Stimulated activated naive CD8-positive, alpha-beta T cell treated with anti-CD3 and anti-CD28 coated beads, Interleukin-15, Interleukin-2, amounts not matched to agents 100 ng/mL and 50 ng/mL, for 24 hours (primary cell): ENCODE results near the gene ASAP3.
"Not testable (repeated sequence)": the region's sequence is repeated elsewhere in the genome, so short reads cannot be mapped to it uniquely, and the experiment has no call there.

ENCODE experiments used
- H3K27ac Mint-ChIP-seq: one replicate; pipeline ENCODE4 v1.8.0; 2021; ENCODE audit warnings: mild to moderate bottlenecking, mixed read lengths
- H3K27me3 Mint-ChIP-seq: one replicate; pipeline ENCODE4 v1.8.0; 2021; ENCODE audit warnings: mixed read lengths
- H3K36me3 Mint-ChIP-seq: one replicate; pipeline ENCODE4 v1.8.0; 2021; ENCODE audit warnings: low read depth, mixed read lengths
- H3K4me1 Mint-ChIP-seq: one replicate; pipeline ENCODE4 v1.8.0; 2021; ENCODE audit warnings: low read depth, mixed read lengths
- H3K4me3 Mint-ChIP-seq: one replicate; pipeline ENCODE4 v1.8.0; 2021; ENCODE audit warnings: mild to moderate bottlenecking, mixed read lengths
- H3K9me3 Mint-ChIP-seq: one replicate; pipeline ENCODE4 v1.8.0; 2021; ENCODE audit warnings: mixed read lengths

The ASAP3 gene

DNA sequence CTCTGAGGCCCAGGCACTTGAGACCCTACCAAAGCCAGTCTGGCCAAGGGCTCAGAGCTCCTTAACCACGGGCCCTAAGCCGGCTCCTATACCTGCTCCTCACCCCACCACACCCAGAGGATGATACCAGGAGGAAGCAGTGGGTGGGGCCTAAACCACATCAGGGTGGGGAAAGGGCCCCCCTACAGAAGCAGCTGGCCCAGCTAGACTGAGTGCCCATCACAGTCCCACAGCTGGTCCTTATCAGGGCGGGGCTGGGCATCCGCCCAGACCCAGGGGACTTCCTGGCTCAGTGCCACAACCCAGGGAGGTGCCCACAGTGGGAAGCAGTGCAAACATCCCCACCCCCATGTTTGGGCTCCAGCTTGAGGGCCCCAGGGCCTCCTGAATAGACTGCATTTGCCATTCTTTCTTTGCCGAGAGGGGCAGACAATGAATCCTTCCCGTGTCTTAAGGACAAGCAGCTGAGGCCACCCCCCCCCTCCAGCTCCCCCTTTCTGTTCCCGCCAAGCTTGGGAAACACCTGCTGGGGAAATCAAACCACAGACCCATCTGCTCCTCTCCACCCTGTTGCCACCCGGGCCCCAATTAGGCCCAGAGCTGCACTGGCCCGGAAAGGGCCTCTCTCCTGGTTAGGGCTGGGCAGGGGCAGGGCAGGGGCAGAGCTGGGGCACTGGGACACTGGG lies 40.9 kb upstream of the ASAP3 start:
- peaks cover 75% of the 10 kb centered on the region for H3K4me1 Mint-ChIP-seq
- H3K9me3 Mint-ChIP-seq: no peaks in the 10 kb centered on the region
- peaks cover 21% of the 10 kb centered on the region for H3K36me3 Mint-ChIP-seq
- H3K27ac Mint-ChIP-seq: peak overlapping the region; percentile 68
- H3K27me3 Mint-ChIP-seq: no peaks in the 10 kb centered on the region
- H3K4me3 Mint-ChIP-seq: no peak overlapping the region

DNA sequence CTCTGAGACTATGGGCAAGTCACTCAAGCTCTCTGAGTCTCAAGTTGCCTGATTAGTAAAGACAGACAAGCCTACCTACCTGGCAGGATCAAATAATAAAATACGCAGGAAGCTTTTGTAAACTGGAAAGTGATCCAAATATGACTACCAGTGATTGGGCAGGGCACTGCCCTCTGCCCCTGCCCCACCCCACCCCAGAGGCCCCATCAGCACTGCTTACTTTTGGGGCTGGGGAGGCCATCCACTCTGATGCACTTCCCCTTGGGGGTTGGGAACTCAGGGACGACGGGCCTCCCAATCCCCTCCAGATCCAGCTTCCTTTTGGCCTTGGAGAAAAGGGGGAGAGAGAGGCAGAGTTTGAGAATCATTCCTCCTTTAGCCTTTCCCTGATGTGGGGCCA lies 40.2 kb upstream of the ASAP3 start:
- Mint-ChIP-seq H3K36me3 (peaks cover 22% of the 10 kb centered on the region), H3K4me3 (no peak overlapping the region), H3K27me3 (no peaks in the 10 kb centered on the region), H3K9me3 (no peaks in the 10 kb centered on the region), H3K27ac (no peak overlapping the region), H3K4me1 (peaks cover 68% of the 10 kb centered on the region)

- no peak overlapping the region for H3K4me3 Mint-ChIP-seq
- H3K9me3 Mint-ChIP-seq: no peaks in the 10 kb centered on the region
- H3K27ac Mint-ChIP-seq: no peak overlapping the region
- no peaks in the 10 kb centered on the region for H3K27me3 Mint-ChIP-seq
- H3K4me1 Mint-ChIP-seq: peaks cover 51% of the 10 kb centered on the region
- peaks cover 31% of the 10 kb centered on the region for H3K36me3 Mint-ChIP-seq
Measured at GRCh38 chr1:23522244-23522982, 38.4 kb upstream of the ASAP3 start.

GRCh38 chr1:23521588-23521987 lies 37.6 kb upstream of the ASAP3 start:
- no peak overlapping the region for H3K4me3 Mint-ChIP-seq
- peaks cover 37% of the 10 kb centered on the region for H3K36me3 Mint-ChIP-seq
- no peak overlapping the region for H3K27ac Mint-ChIP-seq
- peaks cover 42% of the 10 kb centered on the region for H3K4me1 Mint-ChIP-seq
- H3K27me3 Mint-ChIP-seq: no peaks in the 10 kb centered on the region
- H3K9me3 Mint-ChIP-seq: no peaks in the 10 kb centered on the region

- Mint-ChIP-seq H3K27ac (no peak overlapping the region), H3K36me3 (peaks cover 64% of the 10 kb centered on the region), H3K27me3 (no peaks in the 10 kb centered on the region), H3K4me3 (no peak overlapping the region), H3K4me1 (peaks cover 8% of the 10 kb centered on the region), H3K9me3 (no peaks in the 10 kb centered on the region)
Measured at GRCh38 chr1:23517581-23517980, 33.6 kb upstream of the ASAP3 start.

- H3K4me3 Mint-ChIP-seq: no peak overlapping the region
- H3K36me3 Mint-ChIP-seq: peaks cover 63% of the 10 kb centered on the region
- H3K27ac Mint-ChIP-seq: no peak overlapping the region
- no peaks in the 10 kb centered on the region for H3K4me1 Mint-ChIP-seq
- H3K27me3 Mint-ChIP-seq: no peaks in the 10 kb centered on the region
- H3K9me3 Mint-ChIP-seq: no peaks in the 10 kb centered on the region
Measured at GRCh38 chr1:23515905-23516304, 31.9 kb upstream of the ASAP3 start.

DNA sequence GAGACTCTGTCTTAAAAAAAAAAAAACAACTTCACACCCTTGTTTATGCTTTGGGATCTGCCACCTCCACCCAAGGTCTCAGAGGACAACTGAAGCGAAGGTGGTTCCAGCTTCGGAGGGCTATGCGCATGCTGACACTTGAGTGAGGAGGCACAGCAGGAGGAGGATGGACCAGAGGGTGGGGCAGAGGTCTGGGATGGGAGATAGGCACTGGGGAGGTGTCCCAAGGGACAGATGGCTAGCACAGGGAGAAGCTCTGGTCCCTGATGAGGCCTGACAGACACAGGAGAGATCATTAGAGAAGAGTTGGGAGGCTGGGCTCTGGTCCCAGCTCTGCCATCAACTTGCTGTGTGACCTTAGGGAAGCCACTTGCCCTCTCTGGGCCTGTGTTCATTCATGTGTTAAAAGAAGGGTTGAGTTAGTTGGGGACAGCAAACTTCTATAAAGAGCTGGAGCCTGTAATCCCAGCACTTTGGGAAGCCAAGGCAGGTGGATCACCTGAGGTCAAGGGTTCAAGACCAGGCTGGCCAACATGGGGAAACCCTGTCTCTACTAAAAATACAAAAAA lies 30.2 kb upstream of the ASAP3 start:
- Mint-ChIP-seq H3K4me3 (no peak overlapping the region), H3K36me3 (peaks cover 77% of the 10 kb centered on the region), H3K27me3 (no peaks in the 10 kb centered on the region), H3K4me1 (no peaks in the 10 kb centered on the region), H3K27ac (no peak overlapping the region), H3K9me3 (no peaks in the 10 kb centered on the region)

GRCh38 chr1:23509896-23510295 lies 25.9 kb upstream of the ASAP3 start:
- Mint-ChIP-seq H3K9me3 (no peaks in the 10 kb centered on the region), H3K27me3 (no peaks in the 10 kb centered on the region), H3K4me3 (no peak overlapping the region), H3K4me1 (no peaks in the 10 kb centered on the region), H3K27ac (no peak overlapping the region), H3K36me3 (peaks cover 67% of the 10 kb centered on the region)

DNA sequence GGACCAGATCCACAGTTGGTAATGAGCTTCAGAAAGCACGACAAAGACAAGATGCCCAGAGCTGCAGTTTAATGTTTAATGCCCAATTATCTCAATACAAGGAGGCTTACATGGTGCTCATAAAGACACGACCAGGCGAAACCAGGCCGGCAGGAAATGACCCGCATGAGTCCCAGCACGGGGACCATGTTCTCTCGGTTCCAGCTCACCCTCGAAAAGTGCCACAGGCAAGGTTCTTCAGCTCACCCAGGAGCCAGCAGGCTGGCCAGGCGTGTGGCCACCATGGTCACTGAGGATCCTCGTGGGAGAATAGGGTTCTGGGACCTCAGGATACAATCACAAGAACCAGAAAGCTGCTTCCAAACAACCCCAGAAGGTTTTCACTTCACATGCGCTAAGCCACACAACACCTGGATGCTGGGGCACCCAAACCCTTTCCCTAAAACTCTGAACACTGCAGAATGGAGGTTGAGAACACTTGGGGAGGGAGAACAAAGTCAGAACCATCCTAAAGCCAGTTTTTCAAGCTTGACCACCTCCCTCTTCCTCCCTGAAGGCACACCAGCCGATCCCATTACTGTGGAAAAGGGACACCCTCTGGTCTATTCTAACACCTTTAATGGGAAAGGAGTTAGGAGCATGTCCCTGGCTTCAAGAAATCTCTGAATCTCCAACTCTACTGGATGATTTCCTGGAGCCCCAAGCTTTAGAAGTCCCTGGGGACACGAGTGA lies 22.6 kb upstream of the ASAP3 start:
- H3K36me3 Mint-ChIP-seq: peaks cover 43% of the 10 kb centered on the region
- H3K4me3 Mint-ChIP-seq: no peak overlapping the region
- H3K27me3 Mint-ChIP-seq: no peaks in the 10 kb centered on the region
- H3K27ac Mint-ChIP-seq: no peak overlapping the region
- no peaks in the 10 kb centered on the region for H3K4me1 Mint-ChIP-seq
- no peaks in the 10 kb centered on the region for H3K9me3 Mint-ChIP-seq

DNA sequence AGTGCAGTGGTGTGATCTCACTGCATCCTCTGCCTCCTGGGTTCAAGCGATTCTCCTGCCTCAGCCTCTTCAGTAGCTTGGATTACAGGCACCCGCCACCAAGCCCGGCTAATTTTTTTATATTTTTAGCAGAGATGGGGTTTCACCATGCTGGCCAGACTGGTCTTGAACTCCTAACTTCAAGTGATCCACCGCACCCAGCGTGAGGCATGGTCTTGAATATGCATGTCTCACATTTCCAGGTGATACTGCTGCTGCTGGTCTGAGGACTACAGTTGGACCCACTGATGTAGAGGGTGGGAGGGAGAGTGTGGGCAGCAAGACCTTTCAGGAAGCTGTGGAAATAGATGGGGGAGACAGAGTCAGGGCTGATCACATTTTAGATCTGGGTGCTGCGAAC lies 21.9 kb upstream of the ASAP3 start:
- Mint-ChIP-seq H3K27me3 (no peaks in the 10 kb centered on the region), H3K27ac (no peak overlapping the region)

GRCh38 chr1:23504156-23504555 lies 20.2 kb upstream of the ASAP3 start:
- H3K27ac Mint-ChIP-seq, H3K4me3 Mint-ChIP-seq, H3K4me1 Mint-ChIP-seq, H3K9me3 Mint-ChIP-seq, H3K27me3 Mint-ChIP-seq: not testable (repeated sequence)
- H3K36me3 Mint-ChIP-seq: peaks cover 21% of the 10 kb centered on the region

More for the DNA sequence above, 21.9 kb upstream of the ASAP3 start:
- Mint-ChIP-seq H3K9me3 (no peaks in the 10 kb centered on the region), H3K4me1 (no peaks in the 10 kb centered on the region), H3K36me3 (peaks cover 38% of the 10 kb centered on the region), H3K4me3 (no peak overlapping the region)

GRCh38 chr1:23502951-23503350 lies 19.0 kb upstream of the ASAP3 start:
- Mint-ChIP-seq H3K27me3 (no peaks in the 10 kb centered on the region), H3K4me3 (no peak overlapping the region), H3K9me3 (no peaks in the 10 kb centered on the region), H3K4me1 (no peaks in the 10 kb centered on the region), H3K27ac (no peak overlapping the region), H3K36me3 (peaks cover 14% of the 10 kb centered on the region)

DNA sequence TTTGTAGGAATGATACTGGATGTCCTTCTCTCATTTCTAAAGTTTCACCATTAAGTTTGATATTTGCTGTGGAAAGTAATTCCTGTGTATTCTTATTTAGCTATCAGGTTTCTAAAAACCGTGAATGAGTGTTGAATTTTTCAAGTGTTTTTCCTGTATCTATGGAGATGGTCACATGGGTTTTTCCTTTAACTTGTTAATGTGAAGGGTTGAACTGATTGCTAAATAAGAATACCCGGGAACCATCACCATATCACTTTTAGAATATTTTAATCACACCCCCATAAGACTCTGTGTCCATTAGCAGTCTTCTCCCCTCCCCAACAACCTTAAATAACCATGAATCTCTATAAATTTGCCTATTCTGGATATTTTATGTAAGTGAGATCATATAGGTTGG lies 16.5 kb upstream of the ASAP3 start:
- H3K36me3 Mint-ChIP-seq: peaks cover 4% of the 10 kb centered on the region
- H3K27ac Mint-ChIP-seq: no peak overlapping the region
- H3K27me3 Mint-ChIP-seq: no peaks in the 10 kb centered on the region
- H3K4me3 Mint-ChIP-seq: no peak overlapping the region
- H3K9me3 Mint-ChIP-seq: no peaks in the 10 kb centered on the region
- no peaks in the 10 kb centered on the region for H3K4me1 Mint-ChIP-seq

DNA sequence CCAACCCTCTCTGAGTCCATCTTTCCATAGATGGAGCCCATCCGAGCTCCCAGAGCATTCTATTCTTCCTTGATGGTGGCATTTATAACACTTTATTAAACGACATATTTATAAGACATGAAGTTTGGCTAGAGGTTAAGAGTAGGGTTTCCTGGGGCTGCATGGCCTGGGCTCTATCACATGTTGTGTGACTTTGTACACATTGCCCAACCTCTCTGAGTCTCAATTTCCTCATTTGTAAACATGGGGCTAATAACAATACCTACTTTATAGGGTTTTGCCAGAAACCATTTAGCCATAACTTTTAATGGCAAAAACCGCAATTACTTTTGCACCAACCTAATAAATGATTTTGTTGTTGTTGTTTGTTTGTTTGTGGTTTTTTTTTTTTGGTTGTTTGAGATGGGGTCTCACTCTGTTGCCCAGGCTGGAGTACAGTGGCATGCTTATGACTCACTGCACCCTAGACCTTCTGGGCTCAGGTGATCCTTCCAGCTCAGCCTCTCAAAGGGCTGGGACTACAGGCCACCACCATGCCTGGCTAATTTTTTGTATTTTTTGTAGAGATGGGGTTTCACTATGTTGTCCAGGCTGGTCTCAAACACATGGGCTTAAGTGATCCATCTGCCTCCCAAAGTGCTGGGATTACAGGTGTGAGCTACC lies 13.9 kb upstream of the ASAP3 start:
- Mint-ChIP-seq H3K4me1 (no peaks in the 10 kb centered on the region), H3K4me3 (no peak overlapping the region), H3K36me3 (no peaks in the 10 kb centered on the region), H3K27me3 (no peaks in the 10 kb centered on the region), H3K27ac (no peak overlapping the region), H3K9me3 (no peaks in the 10 kb centered on the region)
